H1 (cell line): Measurements from ENCODE around the gene ZSWIM7. TPM values are rescaled to one million over a fixed set of nuclear protein-coding genes. Genes with fewer than 3 reads are reported as not detected.

Experiments used
- ATF3 ChIP-seq: IDR thresholded peaks from 2 replicates; pipeline ENCODE4 v1.6.1; 2011; ENCODE audit warnings: low read depth, mild to moderate bottlenecking, low read length; ENCODE audit not compliant: insufficient read depth
- NRF1 ChIP-seq: IDR thresholded peaks from 2 replicates; pipeline ENCODE4 v1.6.1; 2011; ENCODE audit warnings: mild to moderate bottlenecking, low read depth, low read length, improper control_type of control experiment
- polyA plus RNA-seq, 7 experiments: library from polyadenylated mRNA; depleted of rRNA in 3 of 7; stranded (reverse) in 5 of 7; unstranded in 2 of 7; fragments of >200 nt in 5 of 7; fragments of 200-250 nt in 2 of 7; gene quantifications; 1 replicate in 5 of 7; 2 replicates in 1 of 7; 4 replicates in 1 of 7; pipeline versions ENCODE4 v1.2.1 to v1.2.3, GENCODE V29; 2011 to 2013; ENCODE audit warnings: missing spikeins in 2 of 7, mixed read lengths in 2 of 7
- total RNA-seq: library from RNA; stranded (reverse); fragmentation: NEBNext Ultra II Directional; extraction: Animal tissue kit (Norgen Biotek cat#: 25700); gene quantifications from 2 replicates; pipeline ENCODE4 v1.2.1, GENCODE V29; 2021

The ZSWIM7 gene
- total and polyA plus RNA-seq, 2 of the 8 experiments (the other 6 are each of a cell fraction or from before 2014, with no cell fraction given), result 39.3 to 57.7 TPM

- TF ChIP-seq ATF3, result no peak
- no peak for TF ChIP-seq NRF1
These were observed 69.6 kb downstream of the ZSWIM7 start (continued) for GRCh38 chr17:15929941-15930340.
